Prostate gland (tissue), 2 donors: Measurements from ENCODE around the gene NBEA. TPM values are rescaled to one million over a fixed set of nuclear protein-coding genes. Genes with fewer than 3 reads are reported as not detected.

ENCODE experiments used
- DNase-seq: peaks from one replicate; pipeline ENCODE4 v3.0.0-alpha.2; 2019; ENCODE audit warnings: low spot score
- H3K27ac ChIP-seq, 2 donors: fragments of 200-600 bp; sonication (generic); 2 replicates each; pipeline ENCODE4 v1.5.1; 2017 to 2019
- H3K27me3 ChIP-seq: fragments of 200-600 bp; sonication (generic); replicated peaks from 2 replicates; pipeline ENCODE4 v1.5.1; 2019; ENCODE audit not compliant: insufficient read depth
- H3K36me3 ChIP-seq, 2 donors: fragments of 200-600 bp; sonication (generic); 1 replicate in 1 of 2; 2 replicates in 1 of 2; pipeline versions ENCODE4 v1.5.1 to v1.8.1; 2017 to 2019
- H3K4me1 ChIP-seq: fragments of 200-600 bp; sonication (generic); replicated peaks from 2 replicates; pipeline ENCODE4 v1.5.1; 2019
- H3K4me3 ChIP-seq, 2 donors: fragments of 200-600 bp; sonication (generic); 2 replicates each; pipeline ENCODE4 v1.5.1; 2017 to 2019
- H3K9me3 ChIP-seq: fragments of 200-600 bp; sonication (generic); 2 replicates; pipeline ENCODE4 v1.5.1; 2017
- CTCF ChIP-seq, 4 experiments: fragments of 200-600 bp in 2 of 4; fragments of 450-650 bp in 2 of 4; sonication (generic) in 2 of 4; IDR thresholded peaks; 1 replicate in 3 of 4; 2 replicates in 1 of 4; pipeline ENCODE4 v1.5.1; 2016 to 2019; ENCODE audit warnings: antibody characterized with exemption in 4 of 4, mild to moderate bottlenecking in 2 of 4, moderate library complexity in 2 of 4
- POLR2A ChIP-seq: fragments of 450-650 bp; IDR thresholded peaks from one replicate; pipeline ENCODE4 v1.6.1; 2016; ENCODE audit warnings: antibody characterized with exemption, mild to moderate bottlenecking
- POLR2AphosphoS5 ChIP-seq: sonication (generic); formaldehyde crosslinking; IDR thresholded peaks from one replicate; pipeline ENCODE4 v1.6.1; 2017; ENCODE audit warnings: antibody characterized with exemption
- WGBS: methylation state at CpG from one replicate; pipeline ENCODE4 v1.1.5; 2018; 5-methylcytosine and 5-hydroxymethylcytosine counted together
- intact Hi-C: fragments of 100-400 bp; cut with DNase I; formaldehyde crosslinking; loops from one replicate; pipeline ENCODE4 v1.14.2; 2022
- total RNA-seq, 2 donors: library from RNA; depleted of rRNA; stranded (reverse); fragments of >200 nt; gene quantifications; one replicate each; pipeline ENCODE4 v1.1.0, GENCODE V29; 2016

Gene NBEA
- total RNA-seq, 2 donors from 2014 or later: 13.6 to 16.9 TPM

- Histone ChIP-seq H3K4me3 (no peak overlapping the region), H3K36me3 (no peaks in the 10 kb centered on the region), H3K27me3 (no peaks in the 10 kb centered on the region), H3K27ac (no peak overlapping the region), H3K4me1 (no peaks in the 10 kb centered on the region), H3K9me3 (no peaks in the 10 kb centered on the region)
- 93% methylated on average over 1 of the region's 1 CpG for WGBS
- TF ChIP-seq CTCF (IDR thresholded peaks at IDR 0.05) (no peak), POLR2AphosphoS5 (no peak), POLR2A (no peak)
- DNase-seq: no peak
- intact Hi-C loops: no loop called here
These were observed 400.4 kb downstream of the NBEA start for GRCh38 chr13:35342440-35342839.

GRCh38 chr13:35343417-35343816 is 401.3 kb downstream of the NBEA start:
- 84% methylated on average over 3 of the region's 3 CpGs for WGBS
- no peak for DNase-seq
- Histone ChIP-seq H3K4me1 (no peaks in the 10 kb centered on the region), H3K36me3 (no peaks in the 10 kb centered on the region), H3K9me3 (no peaks in the 10 kb centered on the region), H3K27ac (no peak overlapping the region), H3K27me3 (no peaks in the 10 kb centered on the region), H3K4me3 (no peak overlapping the region)
- intact Hi-C loops: no loop called here
- TF ChIP-seq POLR2A (no peak), CTCF (IDR thresholded peaks at IDR 0.05) (no peak), POLR2AphosphoS5 (no peak)

DNA sequence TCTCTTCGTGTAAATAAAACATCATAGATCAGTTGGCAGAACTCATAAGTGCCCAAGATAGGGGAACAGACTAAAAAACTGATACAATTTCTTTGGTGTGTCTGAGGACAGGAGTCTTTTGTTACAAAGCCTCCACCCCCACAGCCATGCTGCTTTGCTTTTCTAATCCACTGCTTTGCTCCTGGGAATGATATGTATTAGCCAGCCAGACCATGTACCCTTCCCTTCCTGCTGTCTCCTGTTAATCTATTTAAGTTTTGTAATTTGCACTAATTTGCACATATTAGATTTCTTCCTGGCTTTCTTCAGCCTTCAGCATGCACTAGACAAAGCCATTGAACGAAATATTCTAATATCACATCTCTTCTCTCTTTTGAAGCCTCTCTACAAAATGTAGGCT is 403.9 kb downstream of the NBEA start:
- TF ChIP-seq POLR2A (no peak), CTCF (IDR thresholded peaks at IDR 0.05) (no peak), POLR2AphosphoS5 (no peak)
- 87% methylated on average over 2 of the region's 2 CpGs for WGBS

GRCh38 chr13:35346494-35346893 is 404.4 kb downstream of the NBEA start:
- TF ChIP-seq CTCF (IDR thresholded peaks at IDR 0.05): no peak
- TF ChIP-seq POLR2AphosphoS5: no peak
- no peaks in the 10 kb centered on the region for H3K9me3 ChIP-seq
- H3K4me3 ChIP-seq: no peak overlapping the region
- intact Hi-C loops: no loop called here
- no peaks in the 10 kb centered on the region for H3K36me3 ChIP-seq
- H3K27ac ChIP-seq: no peak overlapping the region
- H3K27me3 ChIP-seq: no peaks in the 10 kb centered on the region
- WGBS: 45% methylated on average over 4 of the region's 4 CpGs
- H3K4me1 ChIP-seq: no peaks in the 10 kb centered on the region
- no peak for DNase-seq

More for the DNA sequence above, 403.9 kb downstream of the NBEA start:
- Histone ChIP-seq H3K27me3 (no peaks in the 10 kb centered on the region), H3K4me1 (no peaks in the 10 kb centered on the region), H3K36me3 (no peaks in the 10 kb centered on the region), H3K9me3 (no peaks in the 10 kb centered on the region), H3K4me3 (no peak overlapping the region), H3K27ac (no peak overlapping the region)
- intact Hi-C loops: no loop called here
- no peak for DNase-seq

GRCh38 chr13:35347679-35348205 is 405.7 kb downstream of the NBEA start:
- 93% methylated on average over 1 of the region's 1 CpG for WGBS

More at GRCh38 chr13:35347679-35348205, 405.7 kb downstream of the NBEA start:
- no peaks in the 10 kb centered on the region for H3K9me3 ChIP-seq
- H3K36me3 ChIP-seq: no peaks in the 10 kb centered on the region
- H3K27me3 ChIP-seq: no peaks in the 10 kb centered on the region
- no peaks in the 10 kb centered on the region for H3K4me1 ChIP-seq
- TF ChIP-seq POLR2AphosphoS5 (no peak), POLR2A (no peak), CTCF (IDR thresholded peaks at IDR 0.05) (no peak)
- no peak overlapping the region for H3K4me3 ChIP-seq
- DNase-seq: no peak
- intact Hi-C loops: no loop called here
- no peak overlapping the region for H3K27ac ChIP-seq
